Measurements from ENCODE around the gene BLOC1S3. TPM values are rescaled to one million over a fixed set of nuclear protein-coding genes. Genes with fewer than 3 reads are reported as not detected.

BLOC1S3 gene
- total RNA-seq, 2 experiments from 2014 or later = 16.3 to 20.4 TPM

DNA sequence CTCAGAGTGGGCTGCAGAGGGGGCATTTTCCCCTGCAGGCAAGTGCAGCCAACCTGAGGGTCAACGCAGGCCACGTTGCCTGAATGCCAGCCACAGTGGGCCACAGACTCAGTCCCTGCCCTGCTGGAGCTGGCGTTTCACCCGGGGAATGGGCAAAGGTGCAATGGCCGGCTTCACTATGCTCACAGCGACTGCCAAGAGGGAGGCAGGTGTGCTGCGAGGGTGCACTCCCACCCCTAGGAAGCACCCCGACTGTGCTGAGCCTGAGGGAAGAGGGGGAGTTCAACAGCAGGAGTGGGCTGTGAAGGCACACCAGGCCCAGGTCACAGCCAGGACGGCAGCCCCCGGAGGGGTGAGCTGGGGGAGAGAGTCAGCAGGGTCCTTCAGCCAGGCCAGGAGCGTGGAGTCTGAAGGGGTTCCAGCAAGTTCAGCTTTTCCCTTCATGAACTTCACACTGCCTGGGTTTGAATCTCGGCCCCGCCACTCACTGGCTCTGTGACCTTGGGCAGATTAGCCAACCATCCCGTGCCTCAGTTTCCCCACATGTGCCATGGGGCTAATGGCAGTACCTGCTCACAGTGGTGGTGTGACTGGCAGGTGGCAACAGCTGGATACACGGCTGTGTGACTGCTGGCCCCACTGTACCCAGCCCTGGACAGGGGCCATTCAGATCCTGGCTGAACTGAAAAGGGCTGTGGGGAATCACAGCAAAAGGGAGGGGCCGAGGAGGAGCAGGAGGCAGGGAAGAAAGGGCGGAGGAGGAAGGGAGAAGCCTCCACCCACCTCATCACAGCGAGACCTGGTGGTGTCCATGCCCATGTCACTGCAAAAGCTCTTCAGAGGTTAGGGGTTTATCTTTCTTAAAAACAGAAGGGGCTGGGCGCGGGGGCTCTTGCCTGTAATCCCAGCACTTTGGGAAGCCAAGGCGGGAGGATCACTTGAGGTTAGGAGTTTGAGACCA lies 8.2 kb upstream of the BLOC1S3 start:
- peaks cover 61% of the 10 kb centered on the region for H3K4me1 Mint-ChIP-seq

DNA sequence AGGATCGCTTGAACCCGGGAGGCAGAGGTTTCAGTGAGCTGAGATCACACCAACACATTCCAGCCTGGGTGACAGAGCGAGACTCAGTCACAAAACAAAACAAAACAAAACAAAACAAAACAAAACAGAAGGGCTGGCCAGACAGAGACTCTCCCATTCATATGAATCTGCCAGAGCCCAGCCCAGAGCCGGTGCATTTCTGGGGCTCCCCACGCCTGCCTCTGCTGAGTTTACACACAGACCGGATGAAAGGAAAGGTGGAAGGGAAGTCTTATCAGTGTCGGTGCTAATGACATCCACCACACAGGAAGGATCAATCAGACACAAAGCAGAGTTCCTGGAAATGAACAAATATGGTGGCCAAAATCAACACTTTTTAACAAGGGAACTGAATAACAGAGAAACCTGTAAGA lies 7.4 kb upstream of the BLOC1S3 start:
- Mint-ChIP-seq H3K27me3 (no peaks in the 10 kb centered on the region), H3K9me3 (no peaks in the 10 kb centered on the region), H3K36me3 (ENCODE audit: low read depth) (no peaks in the 10 kb centered on the region), H3K27ac (peak overlapping the region; percentile 99), H3K4me3 (peak overlapping the region; percentile 67), H3K4me1 (peaks cover 65% of the 10 kb centered on the region)
- ChIA-PET CTCF (interaction anchor here (1.1 kb wide), 1 partner anchor 18 kb away, joined by 3 read pairs; no protein-coding TSS in a partner anchor), POLR2A (interaction anchor here (0.9 to 2.0 kb wide), 10 partner anchors 9 to 132 kb away, joined by 3 to 9 read pairs (median 4); partner anchors contain the start of gene CLASRP)
- DNase-seq = peak; percentile 75

More for the DNA sequence above, 8.2 kb upstream of the BLOC1S3 start:
- no peak for DNase-seq
- Mint-ChIP-seq H3K9me3 (no peaks in the 10 kb centered on the region), H3K36me3 (ENCODE audit: low read depth) (no peaks in the 10 kb centered on the region), H3K4me3 (peak overlapping the region; percentile 67), H3K27ac (peak overlapping the region; percentile 99), H3K27me3 (no peaks in the 10 kb centered on the region)
- POLR2A ChIA-PET = interaction anchor here (1.2 to 2.0 kb wide), 7 partner anchors 8 to 132 kb away, joined by 3 to 10 read pairs (median 6); partner anchors contain the start of genes BLOC1S3, CLASRP and TRAPPC6A
- CTCF ChIA-PET = no interaction called here

DNA sequence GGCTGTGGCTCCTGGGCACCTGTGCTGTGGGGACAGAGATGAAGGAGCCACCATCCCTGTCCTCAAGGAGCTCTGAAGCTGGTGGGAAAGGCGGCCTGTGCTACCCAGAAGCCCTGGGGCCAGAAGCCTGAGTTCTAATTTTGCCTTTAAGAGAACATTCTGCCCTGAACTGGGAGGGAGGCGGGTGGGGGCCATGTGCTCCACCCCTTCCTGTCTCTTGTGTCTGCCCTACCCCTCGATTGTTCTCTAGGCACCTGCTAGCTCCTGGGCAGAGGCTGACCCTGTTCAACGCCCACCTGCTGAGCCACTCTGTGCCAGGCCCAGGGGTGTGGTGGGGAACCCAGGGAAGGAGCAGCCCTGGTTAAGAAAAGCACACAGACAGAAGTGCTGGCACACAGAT lies 6.4 kb upstream of the BLOC1S3 start:
- Mint-ChIP-seq H3K27ac (peak overlapping the region; percentile 99), H3K4me3 (peak overlapping the region; percentile 42), H3K27me3 (no peaks in the 10 kb centered on the region), H3K4me1 (peaks cover 64% of the 10 kb centered on the region), H3K9me3 (no peaks in the 10 kb centered on the region), H3K36me3 (ENCODE audit: low read depth) (no peaks in the 10 kb centered on the region)
- ChIA-PET POLR2A (interaction anchor here (0.7 to 2.0 kb wide), 9 partner anchors 9 to 133 kb away, joined by 3 to 6 read pairs (median 3); partner anchors contain the start of genes CLASRP and PPP1R37), CTCF (interaction anchor here (0.8 to 1.1 kb wide), 4 partner anchors 12 to 81 kb away, joined by 3 read pairs; no protein-coding TSS in a partner anchor)
- peak; percentile 65 for DNase-seq

DNA sequence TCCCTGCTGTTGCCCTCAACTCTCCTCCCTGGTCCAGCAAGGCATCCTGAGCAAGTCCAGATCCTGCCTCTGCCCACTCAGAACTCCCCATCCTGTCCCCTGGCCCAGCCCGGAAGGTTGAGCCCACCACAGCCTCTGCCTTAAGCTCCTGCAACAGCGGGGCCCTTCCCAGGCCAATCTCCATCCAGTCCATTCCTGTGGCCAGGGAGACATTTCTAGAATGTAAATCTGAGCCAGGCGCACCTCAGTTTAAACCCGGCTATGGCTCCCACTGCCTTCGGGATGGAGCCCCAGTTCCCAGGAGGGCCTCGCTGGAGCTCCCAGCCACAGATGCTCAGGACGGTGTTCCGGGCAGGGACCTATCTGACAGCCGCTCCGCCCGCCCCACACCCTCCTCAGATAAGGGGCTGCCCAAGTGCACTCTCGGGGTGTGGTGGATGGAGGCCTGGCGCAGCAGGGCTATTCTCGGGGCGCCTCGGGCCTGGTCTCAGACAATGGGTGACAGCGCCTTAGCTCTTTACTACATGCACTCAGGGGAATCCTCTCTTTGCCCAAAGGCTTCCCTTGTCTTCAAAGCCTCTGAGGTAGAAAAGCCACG lies 5.9 kb upstream of the BLOC1S3 start:
- H3K4me3 Mint-ChIP-seq = peak overlapping the region; percentile 42
- DNase-seq = no peak
- POLR2A ChIA-PET = interaction anchor here (0.7 to 2.0 kb wide), 4 partner anchors 15 to 134 kb away, joined by 3 to 6 read pairs (median 4); partner anchors contain the start of genes CLASRP and PPP1R37
- H3K9me3 Mint-ChIP-seq = no peaks in the 10 kb centered on the region
- CTCF ChIA-PET = interaction anchor here (0.8 to 1.1 kb wide), 2 partner anchors 29 to 81 kb away, joined by 3 read pairs; no protein-coding TSS in a partner anchor
- no peaks in the 10 kb centered on the region for H3K36me3 Mint-ChIP-seq (ENCODE audit: low read depth)
- H3K27ac Mint-ChIP-seq = peak overlapping the region; percentile 99
- H3K27me3 Mint-ChIP-seq = no peaks in the 10 kb centered on the region
- H3K4me1 Mint-ChIP-seq = peaks cover 66% of the 10 kb centered on the region

DNA sequence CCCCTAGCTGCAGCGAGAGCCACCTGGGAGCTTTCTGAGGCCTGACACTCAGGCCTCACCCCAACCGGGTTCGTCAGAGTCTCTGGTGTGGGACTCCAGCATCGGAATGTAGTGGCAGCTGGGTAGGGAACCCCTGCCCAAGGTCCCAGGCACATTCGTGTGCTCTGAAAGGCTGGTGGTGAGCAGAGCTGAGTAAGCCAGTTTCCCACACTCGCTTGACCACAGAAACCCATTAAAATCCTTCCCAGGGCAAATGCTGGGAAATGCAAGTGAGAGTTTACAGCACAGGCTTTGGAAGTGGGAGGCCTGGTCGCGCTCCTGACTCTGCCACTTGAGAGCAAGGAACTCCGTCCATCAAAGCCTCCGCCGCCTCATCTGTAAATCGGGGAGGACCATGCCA lies 4.8 kb upstream of the BLOC1S3 start:
- H3K4me1 Mint-ChIP-seq = peaks cover 64% of the 10 kb centered on the region
- ChIA-PET CTCF (no interaction called here), POLR2A (no interaction called here)
- no peaks in the 10 kb centered on the region for H3K36me3 Mint-ChIP-seq (ENCODE audit: low read depth)
- peak overlapping the region; percentile 5 for H3K27ac Mint-ChIP-seq
- DNase-seq = no peak
- no peaks in the 10 kb centered on the region for H3K27me3 Mint-ChIP-seq
- H3K4me3 Mint-ChIP-seq = no peak overlapping the region
- H3K9me3 Mint-ChIP-seq = no peaks in the 10 kb centered on the region

DNA sequence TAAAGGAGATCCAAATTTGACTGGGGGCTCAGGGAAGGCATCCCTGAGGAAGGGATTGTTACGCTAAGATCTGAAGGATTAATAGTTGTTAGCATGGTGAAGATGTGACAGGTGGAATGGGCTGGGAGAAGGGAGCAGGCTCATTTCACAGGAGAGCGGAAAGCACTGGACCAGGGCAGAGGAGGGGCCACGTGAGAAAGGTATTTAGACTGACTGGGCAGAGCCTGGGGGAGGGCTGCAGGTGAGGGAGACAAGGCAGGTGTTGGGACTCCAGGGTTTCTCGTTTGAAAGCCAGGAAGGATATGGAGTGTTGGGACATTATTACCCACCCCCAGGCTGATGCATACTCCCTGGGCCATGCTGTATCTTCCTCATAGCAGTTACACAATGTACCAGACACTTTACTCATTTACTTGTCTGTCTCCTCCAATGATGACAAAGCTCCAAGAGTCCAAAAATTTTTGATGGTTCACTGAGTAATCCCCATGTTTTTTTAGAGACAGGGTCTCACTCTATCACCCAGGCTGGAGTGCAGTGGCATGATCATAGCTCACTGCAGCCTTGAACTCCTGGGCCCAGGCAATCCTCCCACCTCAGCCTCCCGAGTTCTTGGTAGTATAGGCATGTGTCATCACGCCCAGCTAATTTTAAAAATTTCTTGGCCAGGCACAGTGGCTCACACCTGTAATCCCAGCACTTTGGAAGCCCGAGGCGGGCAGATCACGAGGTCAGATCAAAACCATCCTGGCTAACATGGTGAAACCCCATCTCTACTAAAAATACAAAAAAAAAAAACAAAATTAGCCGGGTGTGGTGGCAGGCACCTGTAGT lies 2.9 kb upstream of the BLOC1S3 start:
- Mint-ChIP-seq H3K4me1 (peaks cover 55% of the 10 kb centered on the region), H3K4me3 (peak overlapping the region; percentile 10)

DNA sequence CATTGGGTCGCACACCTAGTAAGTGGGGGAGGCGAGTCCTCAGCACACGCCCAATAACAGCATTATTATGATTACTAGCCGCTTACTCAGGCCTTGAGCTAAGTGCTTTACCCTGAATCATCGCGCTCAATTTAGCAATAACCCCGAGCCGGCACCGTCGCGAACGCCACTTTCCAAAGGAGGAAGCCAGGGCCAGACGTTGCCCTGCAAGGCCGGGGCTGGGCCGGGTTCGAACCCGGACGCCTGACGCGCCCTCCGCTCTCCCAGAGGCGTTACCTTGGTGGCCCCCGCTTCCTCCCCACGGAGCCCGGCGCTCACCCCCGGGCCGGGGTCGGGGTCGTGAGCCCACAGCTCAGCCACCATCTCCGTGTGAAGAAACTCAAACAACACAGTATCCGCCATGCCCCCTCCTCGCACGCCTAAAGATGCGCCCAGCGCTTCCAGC lies 745 bp upstream of the BLOC1S3 start, which contains the start of gene TRAPPC6A:
Gene TRAPPC6A (minus strand): TSS at position 421 of the 445 bp plus-strand sequence. CDS start 19 bp downstream, at position 402.
- DNase-seq = no peak
- Mint-ChIP-seq H3K4me3 (peak within 1 kb of the TSS; percentile 81), H3K27ac (peak within 1 kb of the TSS; percentile 87), H3K9me3 (no peaks in the 10 kb centered on the region), H3K27me3 (no peaks in the 10 kb centered on the region), H3K4me1 (peaks cover 50% of the 10 kb centered on the region), H3K36me3 (ENCODE audit: low read depth) (peaks cover 14% of the 10 kb centered on the region)
- ChIA-PET POLR2A (interaction anchor here (0.8 to 2.9 kb wide), 16 partner anchors 9 to 468 kb away, joined by 3 to 40 read pairs (median 4); partner anchors contain the start of genes CLASRP, CLPTM1, GEMIN7 and PPP1R37), CTCF (interaction anchor here (0.8 to 1.9 kb wide), 13 partner anchors 8 to 504 kb away, joined by 3 to 14 read pairs (median 4); partner anchors contain the start of genes CLASRP, CLPTM1 and PPP1R37)

More for the DNA sequence above, 2.9 kb upstream of the BLOC1S3 start:
- DNase-seq = no peak
- no peaks in the 10 kb centered on the region for H3K27me3 Mint-ChIP-seq
- no peaks in the 10 kb centered on the region for H3K9me3 Mint-ChIP-seq
- peak overlapping the region; percentile 3 for H3K27ac Mint-ChIP-seq
- H3K36me3 Mint-ChIP-seq (ENCODE audit: low read depth) = peaks cover 3% of the 10 kb centered on the region
- CTCF ChIA-PET = no interaction called here
- POLR2A ChIA-PET = no interaction called here

DNA sequence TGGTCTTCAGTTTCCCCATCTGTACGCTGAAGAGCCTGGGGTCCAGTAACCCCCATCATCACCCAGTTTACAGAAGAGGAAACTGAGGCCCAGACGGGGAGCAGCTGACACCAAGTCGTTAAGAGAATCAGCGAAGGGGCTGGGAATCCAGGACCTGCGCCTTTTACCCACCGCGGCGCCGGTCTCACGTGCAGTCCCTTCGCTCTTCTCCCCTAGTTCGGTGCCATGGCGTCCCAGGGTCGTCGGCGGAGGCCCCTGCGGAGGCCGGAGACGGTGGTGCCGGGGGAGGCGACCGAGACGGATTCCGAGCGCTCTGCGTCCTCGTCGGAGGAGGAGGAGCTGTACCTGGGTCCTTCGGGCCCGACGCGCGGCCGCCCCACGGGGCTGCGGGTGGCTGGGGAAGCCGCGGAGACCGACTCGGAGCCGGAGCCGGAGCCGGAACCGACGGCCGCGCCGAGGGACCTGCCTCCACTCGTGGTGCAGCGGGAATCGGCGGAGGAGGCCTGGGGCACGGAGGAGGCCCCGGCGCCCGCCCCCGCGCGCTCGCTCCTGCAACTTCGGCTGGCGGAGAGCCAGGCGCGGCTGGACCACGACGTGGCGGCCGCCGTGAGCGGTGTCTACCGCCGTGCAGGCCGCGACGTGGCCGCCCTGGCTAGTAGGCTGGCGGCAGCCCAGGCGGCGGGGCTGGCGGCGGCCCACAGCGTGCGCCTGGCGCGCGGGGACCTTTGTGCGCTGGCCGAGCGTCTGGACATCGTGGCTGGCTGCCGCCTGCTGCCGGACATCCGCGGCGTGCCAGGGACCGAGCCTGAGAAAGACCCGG lies 698 bp downstream of the BLOC1S3 start:
- peak; percentile 55 for DNase-seq
- no peaks in the 10 kb centered on the region for H3K9me3 Mint-ChIP-seq
- ChIA-PET POLR2A (interaction anchor here (0.8 to 2.9 kb wide), 10 partner anchors 10 to 463 kb away, joined by 3 to 40 read pairs (median 9); partner anchors contain the start of genes CLASRP, GEMIN7, PPP1R37 and ZNF296), CTCF (interaction anchor here (0.7 to 1.9 kb wide), 10 partner anchors 8 to 300 kb away, joined by 3 to 14 read pairs (median 4); partner anchors contain the start of genes CLPTM1 and PPP1R37)
- peak overlapping the region; percentile 81 for H3K4me3 Mint-ChIP-seq
- peak overlapping the region; percentile 87 for H3K27ac Mint-ChIP-seq
- H3K4me1 Mint-ChIP-seq = peaks cover 40% of the 10 kb centered on the region
- peaks cover 14% of the 10 kb centered on the region for H3K36me3 Mint-ChIP-seq (ENCODE audit: low read depth)
- no peaks in the 10 kb centered on the region for H3K27me3 Mint-ChIP-seq

DNA sequence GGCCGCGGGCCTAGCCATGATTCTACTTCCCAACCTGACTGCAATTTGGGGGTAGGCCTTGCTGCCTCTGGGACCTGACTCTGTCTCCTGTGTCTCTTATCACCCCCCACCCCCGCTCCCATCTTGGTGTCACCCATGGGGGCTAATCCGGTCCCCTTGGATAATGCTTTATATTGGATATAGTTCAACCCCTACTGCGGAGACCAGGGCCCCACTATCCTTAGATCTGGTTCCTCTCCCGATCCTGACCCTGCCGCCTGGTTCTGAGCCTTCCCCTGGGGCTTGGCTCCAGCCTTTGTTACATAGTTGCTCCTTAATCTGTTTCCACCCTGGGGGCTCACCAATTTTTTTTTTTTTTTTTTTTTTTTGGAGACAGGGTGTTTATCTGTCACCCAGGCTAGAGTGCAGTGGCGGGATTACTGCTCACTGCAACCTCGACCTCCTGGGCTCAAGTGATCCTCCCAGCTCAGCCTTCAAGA lies 1.3 kb downstream of the BLOC1S3 start:
- Mint-ChIP-seq H3K27me3 (no peaks in the 10 kb centered on the region), H3K4me3 (peak overlapping the region; percentile 73), H3K9me3 (no peaks in the 10 kb centered on the region), H3K36me3 (ENCODE audit: low read depth) (peaks cover 14% of the 10 kb centered on the region), H3K4me1 (peaks cover 40% of the 10 kb centered on the region), H3K27ac (peak overlapping the region; percentile 44)
- ChIA-PET CTCF (no interaction called here), POLR2A (interaction anchor here (0.8 to 2.9 kb wide), 8 partner anchors 8 to 190 kb away, joined by 3 to 40 read pairs (median 14); partner anchors contain the start of genes CLASRP, GEMIN7, PPP1R37 and ZNF296)
- no peak for DNase-seq

DNA sequence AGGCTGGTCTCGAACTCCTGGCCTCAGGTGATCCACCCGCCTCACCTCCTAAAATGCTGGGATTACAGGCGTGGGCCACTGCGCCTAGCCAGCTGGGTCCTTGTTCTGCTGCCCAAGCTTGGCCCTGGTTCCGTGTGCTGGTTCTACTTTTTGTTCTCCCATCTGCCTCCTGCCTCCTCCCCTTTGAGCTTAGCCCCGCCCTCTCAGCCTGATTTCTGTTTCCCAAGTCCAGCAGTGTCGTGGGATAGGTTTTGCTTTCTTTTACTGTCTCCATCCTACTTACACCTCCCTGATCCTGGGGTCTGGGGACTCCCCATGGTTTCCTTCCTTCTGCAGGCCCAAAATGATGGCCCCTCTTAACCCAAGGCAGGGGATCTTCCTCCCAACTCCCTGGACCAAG lies 2.4 kb downstream of the BLOC1S3 start:
- Mint-ChIP-seq H3K27me3 (no peaks in the 10 kb centered on the region), H3K4me1 (peaks cover 33% of the 10 kb centered on the region), H3K4me3 (peak overlapping the region; percentile 63), H3K9me3 (no peaks in the 10 kb centered on the region), H3K27ac (no peak overlapping the region), H3K36me3 (ENCODE audit: low read depth) (peaks cover 14% of the 10 kb centered on the region)
- POLR2A ChIA-PET = interaction anchor here (1.2 to 1.6 kb wide), 2 partner anchors 9 to 16 kb away, joined by 3 to 6 read pairs; no protein-coding TSS in a partner anchor
- CTCF ChIA-PET = no interaction called here
- DNase-seq = no peak

DNA sequence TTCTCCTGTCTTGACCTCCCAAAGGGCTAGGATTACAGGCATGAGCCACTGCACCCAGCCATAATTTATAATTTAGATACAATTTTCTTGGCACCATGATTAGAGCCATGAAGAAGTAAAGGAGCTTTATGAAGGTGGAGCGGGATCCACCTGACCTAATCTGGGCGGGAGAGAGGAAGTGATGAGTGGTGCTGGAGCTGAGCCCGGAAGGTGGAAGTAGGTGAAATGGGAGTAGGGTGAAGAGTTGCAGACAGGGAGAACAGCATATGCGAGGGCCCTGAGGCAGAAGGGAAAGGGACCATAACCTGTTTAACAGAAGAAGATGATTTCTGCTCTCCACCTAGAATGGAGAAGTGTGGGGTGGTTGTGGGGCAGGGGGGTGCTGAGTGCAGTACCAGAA lies 4.2 kb downstream of the BLOC1S3 start:
- no peak overlapping the region for H3K27ac Mint-ChIP-seq
- DNase-seq = no peak

More for the DNA sequence above, 4.2 kb downstream of the BLOC1S3 start:
- no peaks in the 10 kb centered on the region for H3K9me3 Mint-ChIP-seq
- ChIA-PET CTCF (interaction anchor here (0.6 to 2.0 kb wide), 2 partner anchors 156 to 205 kb away, joined by 4 to 6 read pairs; no protein-coding TSS in a partner anchor), POLR2A (interaction anchor here (1.3 kb wide), 1 partner anchor 144 kb away, joined by 3 read pairs; the partner anchor contains the start of gene CLASRP)
- H3K4me3 Mint-ChIP-seq = no peak overlapping the region
- peaks cover 29% of the 10 kb centered on the region for H3K4me1 Mint-ChIP-seq
- H3K27me3 Mint-ChIP-seq = no peaks in the 10 kb centered on the region
- H3K36me3 Mint-ChIP-seq (ENCODE audit: low read depth) = peaks cover 14% of the 10 kb centered on the region
